Measurements from ENCODE around the gene SPATA18.

The SPATA18 gene

GRCh38 chr4:52112411-52112810, 61.3 kb downstream of the SPATA18 start:
- no peak overlapping the region for H4K8ac ChIP-seq (ENCODE audit: low read depth, low read length)
- no peak overlapping the region for H3K23ac ChIP-seq (ENCODE audit: low read depth, low read length, poor library complexity)
- H3K27ac ChIP-seq (replicated peaks; ENCODE audit: low read length) = no peak overlapping the region
- H3K4me2 ChIP-seq (ENCODE audit: insufficient read depth, low read length, poor library complexity, severe bottlenecking) = no peak overlapping the region
- no peak overlapping the region for H3K4ac ChIP-seq (ENCODE audit: low read length)
- no peak for DNase-seq (ENCODE audit: low spot score)
- no peaks in the 10 kb centered on the region for H3K36me3 ChIP-seq (replicated peaks in 1 of 2; ENCODE audit: control insufficient read depth in 2 of 2, insufficient read depth in 2 of 2, low read length in 2 of 2)
- H2BK120ac ChIP-seq (ENCODE audit: low read depth, low read length) = no peak overlapping the region
- H2AK5ac ChIP-seq (ENCODE audit: low read depth, low read length) = no peak overlapping the region
- H3K14ac ChIP-seq (ENCODE audit: low read length) = no peak overlapping the region
- H3K9me3 ChIP-seq (replicated peaks in 1 of 2; ENCODE audit: control insufficient read depth in 2 of 2, insufficient read depth in 1 of 2, low read depth in 1 of 2, low read length in 2 of 2) = no peaks in the 10 kb centered on the region
- no peaks in the 10 kb centered on the region for H3K79me1 ChIP-seq (ENCODE audit: low read depth, low read length)
- WGBS, 2 donors (ENCODE audit: extremely low coverage in 2 of 2, insufficient read length in 2 of 2, insufficient replicate concordance in 1 of 2) = no CpG with 5 or more reads among the region's 1 CpG
- H2AFZ ChIP-seq (ENCODE audit: low read length) = no peak overlapping the region
- H2BK15ac ChIP-seq (ENCODE audit: low read length) = no peak overlapping the region
- H3K9ac ChIP-seq (ENCODE audit: low read depth, low read length, poor library complexity) = no peak overlapping the region
- no peak overlapping the region for H4K91ac ChIP-seq (ENCODE audit: low read depth, low read length, poor library complexity)
- no peak overlapping the region for H3K18ac ChIP-seq (ENCODE audit: low read length)
- H2BK12ac ChIP-seq (ENCODE audit: low read length) = no peak overlapping the region
- no peak overlapping the region for H2BK5ac ChIP-seq (ENCODE audit: low read length)
- no peaks in the 10 kb centered on the region for H3K27me3 ChIP-seq (ENCODE audit: control insufficient read depth in 3 of 3, insufficient read depth in 3 of 3, low read depth in 1 of 3, low read length in 3 of 3)
- peaks cover 0 to under 1% of the 10 kb centered on the region in 2 donors for H3K4me1 ChIP-seq (ENCODE audit: control insufficient read depth in 2 of 2, insufficient read depth in 1 of 2, low read depth in 1 of 2, low read length in 2 of 2)
- H3K4me3 ChIP-seq (ENCODE audit: low read length in 2 of 2) = no peak overlapping the region

- Histone ChIP-seq H2BK12ac (ENCODE audit: low read length) (no peak overlapping the region), H3K9me3 (replicated peaks in 1 of 2; ENCODE audit: control insufficient read depth in 2 of 2, insufficient read depth in 1 of 2, low read depth in 1 of 2, low read length in 2 of 2) (no peaks in the 10 kb centered on the region), H3K4me1 (ENCODE audit: control insufficient read depth in 2 of 2, insufficient read depth in 1 of 2, low read depth in 1 of 2, low read length in 2 of 2) (no peaks in the 10 kb centered on the region), H3K9ac (ENCODE audit: low read depth, low read length, poor library complexity) (no peak overlapping the region), H3K4me2 (ENCODE audit: insufficient read depth, low read length, poor library complexity, severe bottlenecking) (no peak overlapping the region), H2BK15ac (ENCODE audit: low read length) (no peak overlapping the region), H2BK5ac (ENCODE audit: low read length) (no peak overlapping the region), H2AK5ac (ENCODE audit: low read depth, low read length) (no peak overlapping the region), H3K18ac (ENCODE audit: low read length) (no peak overlapping the region), H3K27me3 (ENCODE audit: control insufficient read depth in 3 of 3, insufficient read depth in 3 of 3, low read depth in 1 of 3, low read length in 3 of 3) (no peaks in the 10 kb centered on the region), H3K4me3 (ENCODE audit: low read length in 2 of 2) (no peak overlapping the region), H3K23ac (ENCODE audit: low read depth, low read length, poor library complexity) (no peak overlapping the region), H3K79me1 (ENCODE audit: low read depth, low read length) (no peaks in the 10 kb centered on the region), H3K27ac (replicated peaks; ENCODE audit: low read length) (no peak overlapping the region), H4K8ac (ENCODE audit: low read depth, low read length) (no peak overlapping the region), H3K4ac (ENCODE audit: low read length) (no peak overlapping the region), H3K36me3 (replicated peaks in 1 of 2; ENCODE audit: control insufficient read depth in 2 of 2, insufficient read depth in 2 of 2, low read length in 2 of 2) (no peaks in the 10 kb centered on the region), H2BK120ac (ENCODE audit: low read depth, low read length) (no peak overlapping the region), H4K91ac (ENCODE audit: low read depth, low read length, poor library complexity) (no peak overlapping the region), H3K14ac (ENCODE audit: low read length) (no peak overlapping the region), H2AFZ (ENCODE audit: low read length) (no peak overlapping the region)
- WGBS, 2 donors (ENCODE audit: extremely low coverage in 2 of 2, insufficient read length in 2 of 2, insufficient replicate concordance in 1 of 2) = no CpG with 5 or more reads among the region's 2 CpGs
- no peak for DNase-seq (ENCODE audit: low spot score)
Measured at GRCh38 chr4:52116641-52117040, 65.5 kb downstream of the SPATA18 start.

GRCh38 chr4:52126226-52126625, 75.1 kb downstream of the SPATA18 start:
- Histone ChIP-seq H4K91ac (ENCODE audit: low read depth, low read length, poor library complexity) (no peak overlapping the region), H3K36me3 (replicated peaks in 1 of 2; ENCODE audit: control insufficient read depth in 2 of 2, insufficient read depth in 2 of 2, low read length in 2 of 2) (no peaks in the 10 kb centered on the region), H3K27me3 (ENCODE audit: control insufficient read depth in 3 of 3, insufficient read depth in 3 of 3, low read depth in 1 of 3, low read length in 3 of 3) (peaks cover 0 to 6% (median 0%) of the 10 kb centered on the region in 3 experiments), H3K4me2 (ENCODE audit: insufficient read depth, low read length, poor library complexity, severe bottlenecking) (no peak overlapping the region), H3K9ac (ENCODE audit: low read depth, low read length, poor library complexity) (no peak overlapping the region), H2BK12ac (ENCODE audit: low read length) (no peak overlapping the region), H3K18ac (ENCODE audit: low read length) (no peak overlapping the region), H2BK15ac (ENCODE audit: low read length) (no peak overlapping the region), H3K4me1 (ENCODE audit: control insufficient read depth in 2 of 2, insufficient read depth in 1 of 2, low read depth in 1 of 2, low read length in 2 of 2) (peaks cover 0 to 3% of the 10 kb centered on the region in 2 donors), H3K79me1 (ENCODE audit: low read depth, low read length) (no peaks in the 10 kb centered on the region), H2BK120ac (ENCODE audit: low read depth, low read length) (no peak overlapping the region), H3K23ac (ENCODE audit: low read depth, low read length, poor library complexity) (no peak overlapping the region), H3K4me3 (ENCODE audit: low read length in 2 of 2) (no peak overlapping the region), H3K27ac (replicated peaks; ENCODE audit: low read length) (no peak overlapping the region), H3K14ac (ENCODE audit: low read length) (no peak overlapping the region), H2BK5ac (ENCODE audit: low read length) (no peak overlapping the region), H2AFZ (ENCODE audit: low read length) (no peak overlapping the region), H4K8ac (ENCODE audit: low read depth, low read length) (no peak overlapping the region), H2AK5ac (ENCODE audit: low read depth, low read length) (no peak overlapping the region), H3K9me3 (replicated peaks in 1 of 2; ENCODE audit: control insufficient read depth in 2 of 2, insufficient read depth in 1 of 2, low read depth in 1 of 2, low read length in 2 of 2) (peaks cover 0 to 3% of the 10 kb centered on the region in 2 donors), H3K4ac (ENCODE audit: low read length) (no peak overlapping the region)
- DNase-seq (ENCODE audit: low spot score) = no peak
- no CpG with 5 or more reads among the region's 3 CpGs for WGBS, 2 donors (ENCODE audit: extremely low coverage in 2 of 2, insufficient read length in 2 of 2, insufficient replicate concordance in 1 of 2)

- Histone ChIP-seq H3K18ac (ENCODE audit: low read length) (no peak overlapping the region), H4K91ac (ENCODE audit: low read depth, low read length, poor library complexity) (no peak overlapping the region), H3K36me3 (replicated peaks in 1 of 2; ENCODE audit: control insufficient read depth in 2 of 2, insufficient read depth in 2 of 2, low read length in 2 of 2) (no peaks in the 10 kb centered on the region), H2BK120ac (ENCODE audit: low read depth, low read length) (no peak overlapping the region), H2AFZ (ENCODE audit: low read length) (peak overlapping the region; percentile 57), H3K27me3 (ENCODE audit: control insufficient read depth in 3 of 3, insufficient read depth in 3 of 3, low read depth in 1 of 3, low read length in 3 of 3) (peaks cover 0 to 6% (median 0%) of the 10 kb centered on the region in 3 experiments), H2BK15ac (ENCODE audit: low read length) (no peak overlapping the region), H2AK5ac (ENCODE audit: low read depth, low read length) (no peak overlapping the region), H3K14ac (ENCODE audit: low read length) (no peak overlapping the region), H3K4ac (ENCODE audit: low read length) (no peak overlapping the region), H3K4me1 (ENCODE audit: control insufficient read depth in 2 of 2, insufficient read depth in 1 of 2, low read depth in 1 of 2, low read length in 2 of 2) (peaks cover 0 to 3% of the 10 kb centered on the region in 2 donors), H3K9ac (ENCODE audit: low read depth, low read length, poor library complexity) (no peak overlapping the region), H3K27ac (replicated peaks; ENCODE audit: low read length) (no peak overlapping the region), H2BK5ac (ENCODE audit: low read length) (no peak overlapping the region), H3K4me2 (ENCODE audit: insufficient read depth, low read length, poor library complexity, severe bottlenecking) (no peak overlapping the region), H3K23ac (ENCODE audit: low read depth, low read length, poor library complexity) (no peak overlapping the region), H2BK12ac (ENCODE audit: low read length) (no peak overlapping the region), H4K8ac (ENCODE audit: low read depth, low read length) (no peak overlapping the region), H3K9me3 (replicated peaks in 1 of 2; ENCODE audit: control insufficient read depth in 2 of 2, insufficient read depth in 1 of 2, low read depth in 1 of 2, low read length in 2 of 2) (peaks cover 0 to 3% of the 10 kb centered on the region in 2 donors), H3K79me1 (ENCODE audit: low read depth, low read length) (no peaks in the 10 kb centered on the region), H3K4me3 (ENCODE audit: low read length in 2 of 2) (no peak overlapping the region)
- WGBS, 2 donors (ENCODE audit: extremely low coverage in 2 of 2, insufficient read length in 2 of 2, insufficient replicate concordance in 1 of 2) = no CpG with 5 or more reads among the region's 5 CpGs
- DNase-seq (ENCODE audit: low spot score) = no peak
Measured at GRCh38 chr4:52126966-52127365, 75.9 kb downstream of the SPATA18 start.

Data from neuronal stem cell (in vitro differentiated cells).